Heart left ventricle (tissue), 16 donors: ENCODE measurements around the gene AVPI1. TPM values are rescaled to one million over a fixed set of nuclear protein-coding genes. Genes with fewer than 3 reads are reported as not detected.
A peak's percentile ranks its signal among the peaks of the same experiment; 100 is the strongest.

Experiments used
- ATAC-seq, 4 donors: fragments of 200-7000 bp; cut with Tn5 transposase; one replicate each; pipeline ENCODE4 v1.9.1; 2020 to 2022; ENCODE audit warnings: moderate library complexity in 4 of 4, mild to moderate bottlenecking in 3 of 4, moderate number of reproducible peaks in 1 of 4
- DNase-seq, 5 donors: peaks; one replicate each; pipeline ENCODE4 v3.0.0-alpha.2; 2020
- H3K27ac ChIP-seq, 12 donors: fragments of 200-600 bp; sonication (generic) in 4 of 12; one replicate each; pipeline versions ENCODE4 v1.5.0 to v1.8.0; 2016 to 2022; ENCODE audit warnings: mild to moderate bottlenecking in 2 of 12
- H3K27me3 ChIP-seq, 9 donors: fragments of 200-600 bp; sonication (generic) in 2 of 9; one replicate each; pipeline versions ENCODE4 v1.5.1 to v1.8.0; 2016 to 2022; ENCODE audit warnings: mild to moderate bottlenecking in 3 of 9
- H3K36me3 ChIP-seq, 9 donors: fragments of 200-600 bp; sonication (generic) in 2 of 9; one replicate each; pipeline versions ENCODE4 v1.5.0 to v1.8.0; 2018 to 2022; ENCODE audit warnings: mild to moderate bottlenecking in 2 of 9
- H3K4me1 ChIP-seq, 12 donors: fragments of 200-600 bp; sonication (generic) in 4 of 12; one replicate each; pipeline versions ENCODE4 v1.5.0 to v1.8.0; 2016 to 2022; ENCODE audit warnings: mild to moderate bottlenecking in 3 of 12
- H3K4me3 ChIP-seq, 12 donors: fragments of 200-600 bp; sonication (generic) in 4 of 12; one replicate each; pipeline versions ENCODE4 v1.5.0 to v1.8.0; 2017 to 2022; ENCODE audit warnings: mild to moderate bottlenecking in 9 of 12, moderate library complexity in 4 of 12
- H3K9me3 ChIP-seq, 12 donors: fragments of 200-600 bp; sonication (generic) in 4 of 12; one replicate each; pipeline versions ENCODE4 v1.5.0 to v1.8.0; 2016 to 2022; ENCODE audit warnings: mild to moderate bottlenecking in 1 of 12
- CTCF ChIP-seq, 12 donors: fragments of 200-600 bp; sonication (generic) in 4 of 12; IDR thresholded peaks; one replicate each; pipeline versions ENCODE4 v1.5.0 to v1.8.0; 2018 to 2022; ENCODE audit warnings: antibody characterized with exemption in 12 of 12, mild to moderate bottlenecking in 5 of 12
- POLR2A ChIP-seq, 2 donors: fragments of 450-650 bp; IDR thresholded peaks; one replicate each; pipeline ENCODE4 v1.6.1; 2017; ENCODE audit warnings: antibody characterized with exemption in 2 of 2, mild to moderate bottlenecking in 2 of 2, moderate library complexity in 2 of 2
- WGBS, 4 donors: extraction: QIAGEN DNeasy Blood & Tissue Kit in 2 of 4; methylation state at CpG; one replicate each; pipeline versions ENCODE4 v1.1.5 to v1.1.7; 2013 to 2018; 5-methylcytosine and 5-hydroxymethylcytosine counted together
- intact Hi-C, 10 donors: fragments of 100-400 bp; cut with DNase I; formaldehyde crosslinking; loops; one replicate each; pipeline versions ENCODE4 v1.11.1 to v1.14.2; 2022
- polyA plus RNA-seq, 2 donors: library from polyadenylated mRNA; stranded (reverse); fragments of 200-250 nt; gene quantifications; one replicate each; pipeline ENCODE4 v1.2.3, GENCODE V29; 2013
- total RNA-seq, 9 donors: library from RNA; depleted of rRNA in 2 of 9; stranded (reverse); fragments of >200 nt in 2 of 9; fragmentation: NEBNext Ultra II Directional in 3 of 9; extraction: Animal tissue kit (Norgen Biotek cat#: 25700) in 3 of 9; gene quantifications; one replicate each; pipeline versions ENCODE4 v1.1.0 to v1.2.4, GENCODE V29; 2016 to 2023
- donor health status: ischemic (EF 13 %, LVEDD 7.1; RV severe dilation, severe dysfunction).
- donor health status: healthy with polysubstance abuse.
- donor health status: DM: no; HTN: yes; CAD: no.
- donor health status: DM: no; HTN: no; CAD: no.
- donor health status: ischemic (EF 25% LVEDD 6.9; RV normal size, moderate dysfunction).
- donor health status: ischemic (EF 25% LVEDD 5.7; RV mildly dilated, moderate dysfunction).
- donor health status: healthy.
- donor health status: DM: yes; HTN: yes; CAD: no.
- donor health status: ischemic (EF 35%, LVEDD 5.7; RV mildly dilated, moderate dysfunction).
- donor health status: nonischemic (EF 11% LVEDD 7.7; RV severe dilation, severe dysfunction).
- donor health status: DM: yes; HTN: yes; CAD: no.
- donor health status: PGD.
- donor health status: ischemic (EF 29% LVEDD 5.4; RV normal size, mild dysfunction).
- donor health status: nonischemic (EF 23%, LVEDD 6.1; RV moderate dilation, normal function).

The AVPI1 gene
- total and polyA plus RNA-seq, 11 donors = 6.6 to 38.6 (median 9.9) TPM

DNA sequence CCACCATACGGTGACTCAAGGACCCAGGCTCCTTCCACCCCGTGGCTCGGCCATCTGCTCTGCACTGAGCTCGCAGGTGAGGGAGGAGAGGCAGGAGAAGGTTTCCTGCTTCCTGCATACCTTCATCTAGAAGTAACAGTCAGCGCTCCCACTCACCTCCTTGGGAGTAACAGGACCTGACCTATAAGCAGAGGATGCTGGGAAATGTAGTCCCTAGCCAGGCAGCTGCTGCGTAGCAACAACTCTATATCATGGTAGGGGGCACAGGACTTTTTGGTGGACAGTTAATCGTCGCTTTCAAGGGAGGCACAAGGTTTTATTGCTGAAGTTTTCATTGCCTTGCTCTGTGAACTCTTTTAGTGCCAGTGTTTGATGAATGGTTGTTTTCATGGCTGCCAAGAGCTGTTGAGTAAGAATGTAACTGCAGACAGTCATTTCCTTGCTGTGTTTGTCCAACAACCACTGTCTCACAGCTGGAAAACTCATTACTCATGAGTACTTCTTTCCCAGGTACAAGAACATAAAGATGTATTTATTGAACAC is 39.7 kb upstream of the AVPI1 start:
- Histone ChIP-seq H3K27me3 (no peaks in the 10 kb centered on the region), H3K9me3 (no peaks in the 10 kb centered on the region), H3K27ac (peak overlapping the region in 6 of 12 donors; percentile 5 to 67 (median 50)), H3K36me3 (no peaks in the 10 kb centered on the region), H3K4me1 (peaks cover 0 to 8% (median 0%) of the 10 kb centered on the region in 12 donors), H3K4me3 (peak overlapping the region in 5 of 12 donors; percentile 1 to 35 (median 12))
- intact Hi-C loops = no loop called here
- DNase-seq (no peak), ATAC-seq (peak in 3 of 4 donors; percentile 54 to 67 (median 54))
- WGBS, 4 donors = 35 to 51% (median 36%) methylated on average over 8 of the region's 8 CpGs
- TF ChIP-seq CTCF (IDR thresholded peaks at IDR 0.05) (no peak), POLR2A (IDR thresholded peaks at IDR 0.05) (no peak)

DNA sequence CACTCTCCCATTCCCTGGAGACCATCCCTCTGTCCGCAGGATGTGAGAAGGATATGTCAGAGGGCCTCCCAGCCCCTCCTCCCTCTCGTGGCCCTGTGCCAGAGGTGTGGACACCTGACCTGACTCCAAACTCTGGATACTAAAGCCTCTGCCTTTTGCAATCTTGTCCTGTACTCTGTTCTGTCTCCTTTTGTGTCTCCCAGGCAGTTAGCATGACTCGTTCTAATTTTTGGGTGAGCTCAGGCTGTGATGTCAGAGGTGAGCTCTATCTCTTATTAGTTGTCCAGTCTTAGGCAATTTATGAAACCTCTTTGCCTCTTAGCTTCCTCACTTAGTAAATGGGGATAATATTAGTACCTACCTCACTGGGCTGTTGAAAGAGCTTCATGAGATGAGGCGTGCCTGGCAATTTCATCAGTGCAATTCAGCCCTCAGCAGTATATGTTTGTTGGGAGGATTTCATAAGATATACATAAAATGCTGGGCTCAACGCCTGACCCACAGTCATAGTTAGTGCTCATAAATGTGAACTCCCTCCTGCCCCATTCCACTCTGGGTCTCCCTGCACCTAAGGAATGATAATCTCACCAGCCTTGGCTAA is 37.4 kb upstream of the AVPI1 start:
- H3K27me3 ChIP-seq = no peaks in the 10 kb centered on the region
- H3K9me3 ChIP-seq = no peaks in the 10 kb centered on the region
- no peak overlapping the region for H3K27ac ChIP-seq
- H3K36me3 ChIP-seq = no peaks in the 10 kb centered on the region
- peak in 2 of 4 donors; percentile 20 to 36 for ATAC-seq
- no peak for DNase-seq
- H3K4me1 ChIP-seq = peaks cover 0 to 8% (median under 1%) of the 10 kb centered on the region in 12 donors
- H3K4me3 ChIP-seq = no peak overlapping the region
- 66 to 71% (median 69%) methylated on average over 5 of the region's 5 CpGs for WGBS, 4 donors
- intact Hi-C loops = no loop called here
- TF ChIP-seq POLR2A (IDR thresholded peaks at IDR 0.05) = no peak
- no peak for TF ChIP-seq CTCF (IDR thresholded peaks at IDR 0.05)

DNA sequence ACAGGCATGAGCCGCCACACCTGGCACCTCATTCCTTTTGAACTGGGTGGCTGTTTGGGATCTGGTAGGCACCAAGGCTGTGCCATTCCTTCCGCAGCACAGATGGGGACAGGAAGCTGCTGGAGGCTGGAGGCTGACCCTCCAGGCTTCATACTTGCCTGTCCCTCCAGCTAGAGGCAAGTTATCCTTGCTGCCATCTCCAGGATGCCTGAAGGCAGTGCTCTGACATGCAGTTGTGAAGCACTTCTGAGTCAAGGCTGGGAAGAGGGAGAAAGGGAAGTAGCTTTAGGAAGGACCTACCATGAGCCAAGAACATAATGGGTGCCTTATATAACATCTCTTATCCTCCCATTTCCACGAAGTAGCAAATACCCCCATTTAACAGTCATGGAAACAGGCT is 36.0 kb upstream of the AVPI1 start:
- intact Hi-C loops = no loop called here
- no peaks in the 10 kb centered on the region for H3K9me3 ChIP-seq
- DNase-seq (no peak), ATAC-seq (no peak)
- 67 to 90% (median 87%) methylated on average over 2 to 3 of the region's 3 CpGs for WGBS, 4 donors
- peaks cover 0 to under 1% (median 0%) of the 10 kb centered on the region in 9 donors for H3K36me3 ChIP-seq
- TF ChIP-seq POLR2A (IDR thresholded peaks at IDR 0.05) = no peak
- no peak for TF ChIP-seq CTCF (IDR thresholded peaks at IDR 0.05)
- no peak overlapping the region for H3K4me3 ChIP-seq
- no peaks in the 10 kb centered on the region for H3K27me3 ChIP-seq
- no peak overlapping the region for H3K27ac ChIP-seq
- H3K4me1 ChIP-seq = peaks cover 0 to 19% (median 14%) of the 10 kb centered on the region in 12 donors

DNA sequence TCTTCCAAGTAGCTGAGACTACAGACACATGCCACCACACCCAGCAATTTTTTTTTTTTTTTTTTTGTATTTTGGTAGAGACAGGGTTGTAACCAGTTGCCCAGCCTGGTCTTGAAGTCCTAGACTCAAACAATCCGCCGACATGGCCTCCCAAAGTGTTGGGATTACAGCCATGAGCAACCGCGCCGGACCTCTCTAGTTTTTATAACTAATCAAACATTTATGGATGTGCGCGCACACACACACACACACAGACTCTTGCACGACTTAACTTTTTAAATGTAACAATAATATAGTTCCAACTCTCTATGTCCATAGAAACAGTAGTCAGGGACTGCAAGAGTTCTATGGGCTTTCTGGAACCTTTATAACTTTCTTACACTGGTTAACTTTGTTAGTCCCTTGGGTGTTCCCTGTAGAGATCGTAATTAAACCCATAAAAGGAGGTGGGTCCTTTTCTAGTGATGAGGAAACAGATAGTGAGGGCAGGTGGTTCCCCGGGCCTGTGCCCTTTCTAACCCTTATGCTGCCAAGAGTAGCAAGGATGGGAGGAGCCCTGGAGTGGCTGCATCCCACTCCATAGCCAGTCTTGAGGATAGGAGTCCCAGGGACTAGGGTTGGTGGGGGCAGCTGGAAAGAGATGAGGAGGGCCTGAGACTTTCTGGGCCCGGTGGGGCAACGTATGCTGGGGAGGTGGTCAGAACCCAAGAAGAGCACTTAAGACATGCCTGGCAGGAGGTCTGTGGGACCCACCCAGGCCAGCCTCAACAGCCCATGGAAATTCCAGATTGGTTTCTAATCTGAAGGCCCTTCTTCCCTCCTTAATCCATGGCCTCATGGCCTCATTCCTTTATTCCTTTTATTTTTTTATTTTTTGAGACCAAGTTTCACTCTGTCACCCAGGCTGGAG is 35.1 kb upstream of the AVPI1 start:
- peaks cover 0 to 26% (median 15%) of the 10 kb centered on the region in 12 donors for H3K4me1 ChIP-seq
- intact Hi-C loops = no loop called here
- TF ChIP-seq CTCF (IDR thresholded peaks at IDR 0.05) = no peak
- no peak for TF ChIP-seq POLR2A (IDR thresholded peaks at IDR 0.05)
- peaks cover 0 to 9% (median 0%) of the 10 kb centered on the region in 9 donors for H3K36me3 ChIP-seq
- no peaks in the 10 kb centered on the region for H3K27me3 ChIP-seq
- WGBS, 4 donors = 76 to 92% (median 87%) methylated on average over 12 of the region's 12 CpGs
- no peaks in the 10 kb centered on the region for H3K9me3 ChIP-seq
- peak overlapping the region in 1 of 12 donors; percentile 12 for H3K27ac ChIP-seq
- DNase-seq = no peak
- H3K4me3 ChIP-seq = no peak overlapping the region
- ATAC-seq = no peak
